ENCODE results near the gene FRK.
"Not testable (repeated sequence)": the region's sequence is repeated elsewhere in the genome, so short reads cannot be mapped to it uniquely, and the experiment has no call there.

Gene FRK

GRCh38 chr6:116050737-116051136 is 10.0 kb downstream of the FRK start:
- FAIRE-seq (no peak), DNase-seq (ENCODE audit: insufficient read length) (no peak)
- TF ChIP-seq POLR2AphosphoS5 (IDR thresholded peaks at IDR 0.05; ENCODE audit: low read depth, low read length) (no peak), POLR2A (IDR thresholded peaks at IDR 0.05; ENCODE audit: low read depth, low read length) (no peak), TAF1 (IDR thresholded peaks at IDR 0.05; ENCODE audit: borderline replicate concordance, low read depth, low read length) (no peak)

GRCh38 chr6:116049321-116049720 is 11.4 kb downstream of the FRK start:
- DNase-seq (ENCODE audit: insufficient read length): no peak
- no peak for FAIRE-seq
- TF ChIP-seq TAF1 (IDR thresholded peaks at IDR 0.05; ENCODE audit: borderline replicate concordance, low read depth, low read length) (no peak), POLR2A (IDR thresholded peaks at IDR 0.05; ENCODE audit: low read depth, low read length) (no peak), POLR2AphosphoS5 (IDR thresholded peaks at IDR 0.05; ENCODE audit: low read depth, low read length) (no peak)

DNA sequence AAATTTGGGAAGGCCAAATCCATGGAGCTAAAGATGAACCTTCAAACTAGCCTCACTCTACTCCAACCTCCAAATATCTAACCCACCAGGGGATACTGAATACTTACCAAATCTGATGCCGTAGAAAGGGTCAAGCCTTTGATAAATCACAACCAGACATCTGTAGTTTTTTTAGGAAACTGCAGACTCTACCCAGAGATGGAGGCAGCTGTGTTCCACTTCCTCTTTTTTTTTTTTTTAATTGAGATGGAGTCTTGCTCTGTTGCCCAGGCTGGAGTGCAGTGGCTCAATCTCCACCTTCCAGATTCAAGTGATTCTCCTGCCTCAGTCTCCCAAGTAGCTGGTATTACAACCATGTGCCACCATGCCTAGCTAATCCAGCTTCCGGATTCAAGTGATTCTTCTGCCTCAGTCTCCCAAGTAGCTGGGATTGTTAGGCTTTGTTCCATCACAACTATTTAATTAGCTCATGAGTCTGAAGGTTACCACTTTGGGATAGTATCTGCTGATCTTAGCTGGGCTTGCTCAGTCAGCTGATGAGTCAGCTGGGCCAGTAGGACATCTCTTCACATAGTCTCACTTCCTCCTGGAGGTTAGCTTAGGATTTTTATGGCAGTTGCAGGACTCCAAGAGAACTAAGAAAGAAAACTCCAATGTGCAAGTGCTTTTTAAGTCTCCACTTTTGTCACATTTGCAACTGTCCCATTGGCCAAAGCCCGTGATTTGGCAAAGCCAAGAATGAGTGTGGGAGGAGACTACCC is 13.3 kb downstream of the FRK start:
- FAIRE-seq (peak; percentile 70), DNase-seq (ENCODE audit: insufficient read length) (no peak)
- no peak for TF ChIP-seq POLR2AphosphoS5 (IDR thresholded peaks at IDR 0.05; ENCODE audit: low read depth, low read length)
- TF ChIP-seq POLR2A (IDR thresholded peaks at IDR 0.05; ENCODE audit: low read depth, low read length): no peak
- no peak for TF ChIP-seq TAF1 (IDR thresholded peaks at IDR 0.05; ENCODE audit: borderline replicate concordance, low read depth, low read length)

DNA sequence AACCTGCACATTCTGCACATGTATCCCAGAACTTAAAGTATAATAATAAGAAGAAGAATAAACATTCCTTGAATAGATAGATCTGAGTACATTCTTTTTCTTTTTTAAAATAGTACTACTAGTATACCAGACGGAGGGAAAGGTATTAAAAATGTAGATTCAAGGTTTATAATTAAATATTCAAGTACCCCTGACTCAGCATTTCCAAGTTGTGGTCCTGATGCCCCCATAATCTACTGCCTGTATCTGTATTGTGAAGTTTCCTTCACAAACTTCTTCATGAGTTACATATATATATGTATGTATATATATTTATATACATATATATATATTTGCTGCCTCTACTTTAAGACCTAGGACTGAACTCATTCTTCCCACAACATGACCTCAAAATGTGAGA is 14.0 kb downstream of the FRK start:
- no peak for FAIRE-seq
- no peak for DNase-seq (ENCODE audit: insufficient read length)

DNA sequence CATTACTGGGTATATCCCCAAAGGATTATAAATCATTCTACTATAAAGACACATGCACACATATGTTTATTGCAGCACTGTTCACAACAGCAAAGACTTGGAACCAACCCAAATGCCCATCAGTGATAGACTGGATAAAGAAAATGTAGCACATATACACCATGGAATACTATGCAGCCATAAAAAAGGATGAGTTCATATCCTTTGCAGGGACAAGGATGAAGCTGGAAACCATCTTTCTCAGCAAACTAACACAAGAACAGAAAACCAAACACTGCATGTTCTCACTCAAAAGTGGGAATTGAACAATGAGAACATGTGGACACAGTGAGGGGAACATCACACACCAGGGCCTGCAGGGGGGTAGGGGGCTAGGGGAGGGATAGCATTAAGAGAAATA is 14.4 kb downstream of the FRK start:
- FAIRE-seq: not testable (repeated sequence)

More for the DNA sequence above, 14.0 kb downstream of the FRK start:
- TF ChIP-seq POLR2A (IDR thresholded peaks at IDR 0.05; ENCODE audit: low read depth, low read length) (no peak), TAF1 (IDR thresholded peaks at IDR 0.05; ENCODE audit: borderline replicate concordance, low read depth, low read length) (no peak), POLR2AphosphoS5 (IDR thresholded peaks at IDR 0.05; ENCODE audit: low read depth, low read length) (no peak)

GRCh38 chr6:116041934-116042333 is 18.8 kb downstream of the FRK start:
- DNase-seq (ENCODE audit: insufficient read length) (no peak), FAIRE-seq (no peak)
- no peak for TF ChIP-seq POLR2AphosphoS5 (IDR thresholded peaks at IDR 0.05; ENCODE audit: low read depth, low read length)
- no peak for TF ChIP-seq POLR2A (IDR thresholded peaks at IDR 0.05; ENCODE audit: low read depth, low read length)
- no peak for TF ChIP-seq TAF1 (IDR thresholded peaks at IDR 0.05; ENCODE audit: borderline replicate concordance, low read depth, low read length)

More for the DNA sequence above, 14.4 kb downstream of the FRK start:
- DNase-seq (ENCODE audit: insufficient read length): not testable (repeated sequence)

- DNase-seq (ENCODE audit: insufficient read length) (no peak), FAIRE-seq (no peak)
- TF ChIP-seq POLR2A (IDR thresholded peaks at IDR 0.05; ENCODE audit: low read depth, low read length): no peak
- TF ChIP-seq POLR2AphosphoS5 (IDR thresholded peaks at IDR 0.05; ENCODE audit: low read depth, low read length): no peak
- no peak for TF ChIP-seq TAF1 (IDR thresholded peaks at IDR 0.05; ENCODE audit: borderline replicate concordance, low read depth, low read length)
These were observed 19.7 kb downstream of the FRK start for GRCh38 chr6:116040993-116041392.

GRCh38 chr6:116036885-116037284 is 23.8 kb downstream of the FRK start:
- DNase-seq (ENCODE audit: insufficient read length) (no peak), FAIRE-seq (no peak)
- TF ChIP-seq POLR2A (IDR thresholded peaks at IDR 0.05; ENCODE audit: low read depth, low read length) (no peak), TAF1 (IDR thresholded peaks at IDR 0.05; ENCODE audit: borderline replicate concordance, low read depth, low read length) (no peak), POLR2AphosphoS5 (IDR thresholded peaks at IDR 0.05; ENCODE audit: low read depth, low read length) (no peak)

GRCh38 chr6:116036075-116036773 is 24.5 kb downstream of the FRK start:
- FAIRE-seq (no peak), DNase-seq (ENCODE audit: insufficient read length) (no peak)
- TF ChIP-seq POLR2A (IDR thresholded peaks at IDR 0.05; ENCODE audit: low read depth, low read length): no peak
- no peak for TF ChIP-seq TAF1 (IDR thresholded peaks at IDR 0.05; ENCODE audit: borderline replicate concordance, low read depth, low read length)
- TF ChIP-seq POLR2AphosphoS5 (IDR thresholded peaks at IDR 0.05; ENCODE audit: low read depth, low read length): no peak

DNA sequence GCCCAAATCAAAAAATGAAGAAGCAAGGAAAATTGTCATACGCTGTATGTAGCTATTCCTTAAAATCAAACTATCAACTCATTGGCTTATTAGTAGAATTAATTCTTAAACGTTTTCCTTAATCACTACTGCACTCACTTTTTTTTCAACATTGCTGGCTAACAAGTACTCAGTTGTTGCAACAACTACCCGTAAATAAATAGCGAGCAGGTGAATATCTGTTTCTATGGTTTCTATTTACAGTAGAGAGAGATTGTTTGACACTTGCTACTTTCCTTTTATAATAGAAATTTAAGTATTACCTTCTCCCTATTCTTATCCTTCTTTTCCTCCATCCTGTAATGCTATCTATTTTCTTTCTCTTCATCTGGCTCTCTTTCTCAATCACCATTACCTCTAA is 25.1 kb downstream of the FRK start:
- FAIRE-seq (no peak), DNase-seq (ENCODE audit: insufficient read length) (no peak)
- TF ChIP-seq POLR2AphosphoS5 (IDR thresholded peaks at IDR 0.05; ENCODE audit: low read depth, low read length) (no peak), TAF1 (IDR thresholded peaks at IDR 0.05; ENCODE audit: borderline replicate concordance, low read depth, low read length) (no peak), POLR2A (IDR thresholded peaks at IDR 0.05; ENCODE audit: low read depth, low read length) (no peak)

DNA sequence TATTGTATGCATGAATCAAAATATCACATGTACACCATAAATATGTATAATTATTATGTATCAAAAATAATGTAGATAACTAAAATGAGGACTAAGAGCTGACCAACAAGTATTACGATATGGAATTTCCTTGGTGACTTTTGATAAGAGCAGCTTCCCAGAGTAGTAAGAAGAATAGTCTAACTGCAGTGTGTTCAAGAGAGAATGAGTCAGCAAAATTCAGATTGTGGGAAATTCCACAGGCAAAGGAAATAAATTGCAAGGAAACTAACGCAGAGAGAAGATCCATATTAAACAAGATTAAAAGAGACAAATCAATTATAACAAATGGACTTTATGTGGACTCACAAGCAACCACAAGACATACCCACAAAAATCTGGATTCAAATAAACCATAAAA is 26.4 kb downstream of the FRK start:
- no peak for DNase-seq (ENCODE audit: insufficient read length)
- TF ChIP-seq POLR2A (IDR thresholded peaks at IDR 0.05; ENCODE audit: low read depth, low read length) (no peak), POLR2AphosphoS5 (IDR thresholded peaks at IDR 0.05; ENCODE audit: low read depth, low read length) (no peak), TAF1 (IDR thresholded peaks at IDR 0.05; ENCODE audit: borderline replicate concordance, low read depth, low read length) (no peak)
- no peak for FAIRE-seq

DNA sequence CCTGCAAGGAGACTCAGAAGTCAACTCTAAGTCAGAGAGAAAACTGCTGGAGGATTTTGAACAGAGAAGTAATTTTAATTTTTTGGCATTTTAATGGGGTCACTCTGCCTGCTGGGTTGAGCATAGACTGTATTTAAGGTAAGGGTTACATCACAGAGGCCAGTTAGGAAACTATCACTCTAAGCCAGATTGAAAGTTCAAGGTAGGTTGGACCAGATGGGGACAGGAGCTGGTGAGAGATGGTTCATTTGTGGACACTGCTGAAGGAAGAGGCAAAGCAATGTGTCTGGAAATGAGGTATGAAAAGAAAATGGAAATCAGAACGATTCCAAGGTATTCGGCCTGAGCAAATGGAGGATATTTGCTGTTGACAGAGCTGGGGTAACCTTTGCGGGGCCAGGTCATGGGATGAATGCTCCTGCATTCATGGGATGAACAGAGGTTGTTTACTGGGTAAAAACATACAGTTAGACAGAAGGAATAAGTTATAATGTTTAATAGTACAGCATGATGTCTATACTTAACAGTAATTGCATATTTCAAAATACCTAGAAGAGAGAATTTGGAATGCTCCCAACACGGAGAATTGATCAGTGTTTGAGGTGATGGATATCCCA is 26.9 kb downstream of the FRK start:
- no peak for TF ChIP-seq POLR2A (IDR thresholded peaks at IDR 0.05; ENCODE audit: low read depth, low read length)
- no peak for TF ChIP-seq POLR2AphosphoS5 (IDR thresholded peaks at IDR 0.05; ENCODE audit: low read depth, low read length)
- no peak for TF ChIP-seq TAF1 (IDR thresholded peaks at IDR 0.05; ENCODE audit: borderline replicate concordance, low read depth, low read length)
- DNase-seq (ENCODE audit: insufficient read length) (no peak), FAIRE-seq (no peak)

Measured in GM12892 (cell line).